WI38 (cell line): Measurements from ENCODE around the gene LRRC49.

Experiments
- H3K4me3 ChIP-seq: 2 replicates; pipeline ENCODE4 v1.5.1; 2011; ENCODE audit warnings: low read depth, mild to moderate bottlenecking, control low read depth, low read length
- CTCF ChIP-seq: IDR thresholded peaks from 2 replicates; pipeline ENCODE4 v1.5.1; 2012; ENCODE audit warnings: low read depth, mild to moderate bottlenecking, control low read depth, low read length

The LRRC49 gene

GRCh38 chr15:71051539-71051938, 158.9 kb downstream of the LRRC49 start:
- no peak for TF ChIP-seq CTCF
- H3K4me3 ChIP-seq: no peak overlapping the region

DNA sequence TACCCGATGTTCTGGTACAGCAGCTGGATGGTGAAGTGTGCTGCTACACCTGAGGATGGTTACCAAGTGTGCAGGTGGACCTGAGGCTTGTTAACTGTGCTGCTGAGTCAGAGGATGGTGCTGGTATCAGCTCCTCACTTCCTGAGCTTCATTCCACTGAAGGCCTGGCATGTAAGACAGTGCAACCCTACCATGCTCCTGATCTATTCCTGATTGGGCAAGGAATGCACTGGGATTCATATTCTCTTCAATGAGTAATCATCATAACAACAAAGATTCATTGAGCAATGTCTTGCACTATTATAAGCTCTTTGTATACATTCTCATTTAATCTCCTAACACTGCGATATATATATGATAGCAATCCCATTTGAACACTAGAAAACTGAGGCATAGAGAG, 159.7 kb downstream of the LRRC49 start:
- no peak overlapping the region for H3K4me3 ChIP-seq
- TF ChIP-seq CTCF: no peak

DNA sequence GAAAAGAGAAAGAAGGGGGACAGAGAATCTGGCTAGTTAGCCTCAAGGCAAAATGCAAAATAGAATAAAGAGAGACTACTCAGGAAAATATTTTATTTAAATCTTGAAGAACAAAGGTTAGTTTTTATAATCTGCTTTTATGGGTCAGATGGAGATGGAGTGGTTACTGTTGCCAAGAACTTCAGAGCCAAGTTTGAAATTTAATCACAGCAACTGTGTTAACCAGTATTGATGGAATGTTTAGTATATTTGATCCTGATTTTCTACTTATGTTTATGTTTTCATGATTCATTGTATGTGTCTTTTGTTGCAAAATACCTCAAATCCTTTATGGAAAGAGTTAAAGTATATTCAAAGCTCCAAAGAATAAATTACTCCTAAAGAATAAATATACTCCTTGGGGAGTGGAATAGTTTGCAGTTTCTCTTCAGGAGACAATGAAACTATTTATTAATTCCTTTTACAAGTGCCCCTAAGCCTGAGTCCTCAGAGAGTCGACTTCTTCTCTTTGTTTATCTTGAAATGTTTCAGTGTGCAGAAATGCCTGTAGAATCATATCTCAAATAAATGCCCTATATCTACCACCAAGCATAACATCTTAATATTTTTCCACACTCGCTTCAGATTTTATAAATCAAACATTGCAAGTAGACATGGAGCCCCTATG, 161.8 kb downstream of the LRRC49 start:
- TF ChIP-seq CTCF: no peak
- no peak overlapping the region for H3K4me3 ChIP-seq

DNA sequence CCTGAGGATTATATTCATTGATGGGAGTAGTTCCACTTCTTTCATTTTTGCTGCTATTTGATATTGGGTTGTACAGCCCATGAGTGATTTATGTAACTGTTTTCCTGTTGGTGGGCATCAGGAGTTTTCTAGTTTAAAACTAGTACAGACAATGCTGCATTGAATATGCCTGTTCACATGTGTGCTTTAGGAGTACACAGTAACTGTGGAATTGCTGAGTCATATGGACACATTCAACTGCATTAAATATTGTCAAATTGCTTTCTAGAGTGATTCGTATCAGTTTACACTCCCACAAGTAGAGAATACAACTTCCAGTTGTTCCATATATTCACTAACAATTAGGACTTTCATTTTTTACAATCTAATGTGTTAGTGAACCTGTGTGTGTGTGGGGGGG, 162.8 kb downstream of the LRRC49 start:
- H3K4me3 ChIP-seq: no peak overlapping the region
- no peak for TF ChIP-seq CTCF

DNA sequence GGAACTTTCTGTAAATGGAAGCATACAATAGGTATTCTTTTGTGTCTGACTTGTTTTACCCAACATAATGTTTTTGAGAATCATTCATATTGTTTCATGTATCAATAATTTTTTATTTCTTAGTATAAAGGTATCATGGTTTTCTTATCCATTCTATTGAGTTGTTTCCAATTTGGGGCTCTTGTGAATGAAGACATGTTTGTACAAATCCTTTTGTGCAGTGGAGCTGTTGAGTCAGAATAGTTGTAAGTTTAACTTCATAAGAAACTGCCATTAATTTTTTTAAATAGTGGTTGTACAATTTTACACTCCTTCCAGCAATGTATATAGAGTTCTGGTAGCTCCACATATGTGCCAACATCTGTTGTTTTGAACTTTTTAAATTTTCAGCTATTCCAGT, 163.5 kb downstream of the LRRC49 start:
- no peak for TF ChIP-seq CTCF
- no peak overlapping the region for H3K4me3 ChIP-seq

GRCh38 chr15:71057143-71057542, 164.5 kb downstream of the LRRC49 start:
- TF ChIP-seq CTCF: no peak
- H3K4me3 ChIP-seq: no peak overlapping the region

DNA sequence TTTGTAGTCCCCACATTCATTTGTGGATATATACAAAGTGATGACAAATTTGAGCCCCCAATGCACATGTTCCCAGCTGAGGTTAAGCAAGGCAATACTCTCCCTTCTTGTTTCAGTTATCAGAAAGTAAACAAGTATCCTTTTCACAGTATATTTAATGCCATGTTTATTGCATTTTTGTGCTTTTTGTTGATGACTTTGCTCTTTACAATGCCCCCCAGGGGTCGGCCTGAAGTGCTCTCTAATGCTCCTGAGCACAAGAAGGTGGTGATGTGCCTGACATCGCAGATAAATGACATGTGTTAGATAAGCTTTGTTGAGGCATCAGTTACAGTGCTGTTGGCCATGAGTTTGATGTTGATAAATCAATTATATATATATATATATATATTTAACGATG, 165.0 kb downstream of the LRRC49 start:
- no peak for TF ChIP-seq CTCF
- H3K4me3 ChIP-seq: no peak overlapping the region
